HG03575 (cell line): ENCODE measurements around the gene KIAA0040.

Source experiments
- ATAC-seq: cut with Tn5 transposase; IDR thresholded peaks from one replicate; pipeline ENCODE4 v1.9.1; 2021; ENCODE audit not compliant: unreplicated experiment, insufficient number of reproducible peaks, low FRiP score; ENCODE audit errors: extremely low read depth

The KIAA0040 gene

DNA sequence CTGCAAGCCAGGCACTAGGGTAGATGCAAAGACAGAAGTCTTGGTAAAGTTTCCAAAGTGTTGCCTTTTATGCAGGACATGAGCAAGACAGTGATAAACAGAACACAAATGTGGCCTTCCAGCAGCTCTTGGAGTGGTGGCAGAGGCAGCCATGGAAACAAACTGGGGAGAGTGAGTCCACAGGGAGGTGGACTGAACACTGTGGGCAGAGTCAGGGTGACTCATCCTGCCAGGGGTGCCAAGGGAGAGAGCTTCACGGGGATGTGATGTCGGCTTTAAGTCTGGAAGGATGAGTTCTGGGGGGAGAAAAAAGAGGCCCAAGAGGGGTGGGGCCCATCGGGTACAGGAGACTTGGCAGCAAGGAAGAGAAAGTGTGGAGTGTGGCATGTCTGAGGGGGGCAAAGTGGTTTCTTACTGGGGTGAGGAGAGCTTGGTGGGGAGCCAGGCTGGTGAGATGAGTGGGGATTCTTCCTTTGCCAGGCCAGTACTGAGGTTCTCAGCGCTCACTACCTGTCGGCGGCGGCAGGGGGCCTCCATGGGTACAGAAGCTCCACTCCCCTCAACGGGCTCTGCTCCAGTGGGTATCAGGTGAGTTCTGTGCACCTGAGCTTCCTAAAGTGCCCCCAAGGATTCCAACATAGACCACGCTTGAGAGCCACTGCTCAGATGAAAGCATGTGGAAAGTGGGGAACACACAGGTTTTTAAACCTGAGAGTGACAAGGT is 41.8 kb downstream of the KIAA0040 start:
- no peak for ATAC-seq

DNA sequence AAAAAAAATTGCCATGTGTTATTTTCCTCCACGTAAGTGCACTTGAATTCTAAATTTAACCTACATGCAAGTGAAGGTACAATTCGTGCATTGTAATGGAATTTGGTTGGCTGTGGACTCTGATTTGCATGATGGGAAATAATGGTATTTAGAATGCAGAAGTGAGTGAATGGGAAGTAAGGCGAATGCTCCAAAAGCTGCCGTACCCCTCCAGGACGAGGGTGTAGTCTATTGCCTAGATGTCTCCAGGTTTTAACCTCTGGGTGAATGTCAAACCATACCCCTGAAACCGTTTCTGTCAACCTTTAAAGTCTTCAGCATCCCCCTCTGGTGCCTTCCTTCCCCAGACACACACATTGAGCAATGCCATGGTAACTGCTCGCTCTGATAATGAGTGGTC is 44.5 kb downstream of the KIAA0040 start:
- no peak for ATAC-seq

DNA sequence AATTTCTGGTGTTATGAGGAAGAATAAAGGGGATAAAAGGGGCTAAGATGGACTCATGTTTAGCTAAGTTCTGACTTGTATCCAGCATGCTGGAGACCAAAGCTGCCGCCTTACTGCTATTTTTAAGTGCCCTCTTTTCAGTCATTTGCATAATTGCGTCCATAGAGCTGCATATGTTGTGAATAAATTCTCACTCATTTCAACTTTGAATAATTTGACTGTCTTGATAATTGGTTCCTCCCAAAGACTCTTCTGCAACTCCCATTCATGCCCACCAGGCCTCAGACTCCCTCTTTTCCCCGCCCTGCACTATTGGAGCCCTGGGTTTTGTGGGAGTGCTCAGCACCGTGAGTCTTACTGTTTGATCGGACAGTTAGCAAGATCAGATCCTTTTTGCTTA is 45.0 kb downstream of the KIAA0040 start:
- ATAC-seq = no peak

DNA sequence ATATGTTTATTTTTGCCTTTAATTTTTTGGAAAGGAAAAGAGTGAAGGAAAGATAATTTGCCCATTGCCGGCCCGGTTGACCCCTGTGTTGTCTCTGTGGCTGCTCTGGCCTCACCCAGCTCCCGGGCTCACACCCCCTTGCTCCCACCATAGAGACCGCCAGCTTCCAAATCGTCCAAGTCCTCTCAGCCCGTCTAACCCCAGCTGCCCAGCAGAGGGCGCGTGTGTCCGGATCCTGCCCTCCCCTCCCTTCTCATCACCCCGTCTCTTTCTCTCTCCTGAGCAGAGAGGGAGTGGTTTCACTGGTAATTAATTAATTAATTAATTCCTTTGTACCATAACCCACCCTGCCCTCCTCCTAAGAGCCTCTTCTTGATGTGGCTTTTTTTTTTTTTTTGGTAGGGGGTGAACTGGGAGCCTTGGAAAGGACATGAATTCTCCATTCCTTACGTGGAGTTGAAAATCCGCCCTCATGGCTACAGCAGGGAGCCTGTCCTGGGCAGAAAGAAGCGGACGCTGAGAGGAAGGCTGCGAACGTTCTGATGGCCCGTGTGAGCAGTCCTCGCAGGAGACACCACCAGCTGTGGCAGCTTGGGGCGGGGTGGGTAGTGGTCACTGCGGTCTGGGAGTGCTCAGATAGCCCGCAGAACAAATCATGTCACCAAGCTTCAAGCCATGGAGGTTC is 45.9 kb downstream of the KIAA0040 start:
- ATAC-seq = no peak

DNA sequence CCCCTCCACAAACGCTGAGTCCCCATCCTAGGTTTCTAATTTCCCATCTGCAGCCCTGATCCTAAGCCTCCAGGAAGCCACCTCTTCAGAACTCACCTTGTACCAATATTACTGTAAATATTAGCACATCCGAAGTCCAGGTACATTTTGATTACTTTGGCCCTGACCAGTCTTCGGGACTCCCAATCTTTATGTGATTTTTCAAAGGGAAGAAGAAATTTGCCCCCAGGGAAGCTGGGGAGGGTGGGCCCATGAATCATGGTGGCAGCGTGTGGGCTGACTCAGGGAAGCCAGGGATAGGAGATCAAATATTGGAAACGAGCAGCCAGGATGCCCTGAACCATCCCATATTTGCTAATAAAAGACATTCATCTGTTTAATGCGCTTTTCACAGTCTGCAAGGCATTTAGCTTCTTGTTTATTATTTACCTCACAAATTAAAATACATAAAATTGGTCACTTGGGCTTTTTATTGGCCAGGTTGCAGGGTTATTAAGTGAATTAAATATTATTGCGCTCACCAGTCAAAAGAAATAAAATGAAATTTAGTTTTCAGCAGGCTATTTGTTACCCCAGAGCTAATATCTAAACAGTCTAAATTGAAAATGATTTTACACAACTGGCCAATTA is 46.6 kb downstream of the KIAA0040 start:
- no peak for ATAC-seq

DNA sequence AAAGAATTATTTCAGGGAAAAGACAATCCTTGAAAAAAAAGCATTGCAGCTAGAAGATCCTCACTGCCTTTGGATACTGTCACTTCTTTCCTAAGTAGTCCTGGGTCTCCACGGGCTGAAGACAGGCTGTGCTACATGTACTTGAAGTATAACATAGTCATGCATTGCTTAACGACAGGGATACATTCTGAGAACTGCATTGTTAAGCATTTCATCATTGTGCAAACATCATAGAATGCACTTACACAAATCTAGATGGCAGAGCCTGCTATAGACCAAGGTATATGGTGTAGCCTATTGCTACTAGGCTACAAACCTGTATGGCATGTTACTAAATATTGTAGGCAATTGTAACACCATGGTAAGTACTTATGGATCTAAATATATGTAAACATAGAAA is 54.0 kb downstream of the KIAA0040 start:
- no peak for ATAC-seq

DNA sequence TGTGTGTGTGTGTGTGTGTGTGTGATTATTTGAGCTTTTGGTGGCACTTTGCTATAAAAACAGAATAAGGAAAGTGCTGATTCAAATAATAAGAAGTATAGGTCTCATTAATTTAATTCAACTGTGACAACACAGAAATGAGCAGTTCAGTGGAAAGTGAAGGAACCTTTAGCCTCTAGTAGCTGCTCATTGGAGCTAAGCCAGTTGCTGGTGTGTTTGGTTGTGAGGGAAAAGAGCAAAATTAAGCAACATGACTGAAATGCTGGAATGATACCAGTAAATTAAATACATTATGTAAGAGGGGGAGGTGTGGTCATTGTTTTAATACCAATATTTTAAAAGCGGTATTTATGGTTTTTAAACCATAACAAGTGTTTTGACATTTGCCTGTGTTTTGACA is 55.2 kb downstream of the KIAA0040 start:
- ATAC-seq = no peak

DNA sequence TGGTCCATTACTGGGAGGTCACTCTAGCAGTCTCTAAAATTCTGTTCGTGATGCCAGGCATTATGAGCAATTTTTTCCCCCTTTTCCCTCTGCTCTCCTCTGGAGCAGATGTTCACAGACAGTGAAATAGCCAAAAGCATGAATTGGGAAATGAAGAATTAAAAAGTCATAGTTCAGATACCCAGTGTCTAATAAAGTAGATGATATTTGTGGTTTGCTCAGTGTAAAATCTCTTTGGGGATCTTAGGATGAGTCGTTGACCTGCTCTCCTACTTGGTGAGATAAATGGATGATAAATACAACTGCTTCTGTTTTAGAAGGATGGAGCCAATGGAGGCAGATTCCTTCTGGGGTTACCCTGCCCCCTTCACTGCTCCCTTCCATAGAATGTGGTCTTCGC is 56.3 kb downstream of the KIAA0040 start:
- ATAC-seq = no peak

DNA sequence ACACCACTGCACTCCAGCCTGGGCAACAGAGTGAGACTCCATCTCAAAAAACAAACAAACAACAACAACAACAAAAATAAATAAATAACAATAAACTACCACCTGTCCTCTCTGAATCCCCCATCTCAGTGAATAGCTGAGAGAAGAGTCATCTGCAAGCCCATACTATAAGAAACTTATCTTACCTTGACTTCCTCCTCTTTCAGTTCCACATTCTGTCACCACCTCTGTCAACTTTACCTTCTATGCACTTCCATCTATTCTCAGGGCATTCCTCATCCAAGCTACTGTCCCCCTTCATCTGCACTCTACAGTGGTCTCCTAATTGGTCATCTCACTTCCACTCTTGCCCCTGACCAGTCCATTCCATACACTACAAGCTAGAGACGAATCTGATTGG is 58.1 kb downstream of the KIAA0040 start:
- no peak for ATAC-seq

DNA sequence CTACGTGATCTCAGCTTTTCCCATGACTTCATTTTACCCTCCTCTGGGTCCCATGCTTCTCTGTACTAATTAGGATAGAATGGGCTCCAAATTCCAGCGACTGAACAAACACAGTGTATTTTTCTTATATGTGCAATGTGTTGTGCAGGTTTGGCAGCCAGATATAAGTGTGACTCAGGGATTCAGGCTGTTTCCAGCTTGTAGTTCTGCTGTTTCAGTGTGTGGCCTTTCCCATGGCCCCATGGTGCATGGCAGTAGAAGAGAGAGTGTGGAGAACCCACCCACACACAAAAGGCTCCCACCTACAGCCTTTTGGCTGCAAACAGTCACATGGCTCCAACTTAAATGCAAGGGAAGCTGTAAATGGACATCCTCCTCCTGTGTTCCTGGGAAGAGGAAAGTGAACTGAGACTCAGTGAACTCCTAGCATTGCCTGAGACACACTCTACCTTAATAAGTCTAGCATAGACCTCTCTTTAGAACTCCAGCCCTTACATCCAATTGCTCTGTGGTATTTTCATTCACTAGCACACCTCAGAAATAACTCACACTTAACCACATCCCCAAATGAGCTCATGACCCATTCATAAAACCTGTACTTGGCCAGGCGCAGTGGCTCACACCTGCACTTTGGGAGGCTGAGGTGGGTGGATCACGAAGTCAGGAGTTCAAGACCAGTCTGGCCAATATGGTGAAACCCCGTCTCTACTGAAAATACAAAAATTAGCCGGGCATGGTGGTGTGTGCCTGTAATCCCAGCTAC is 58.7 kb downstream of the KIAA0040 start:
- no peak for ATAC-seq

DNA sequence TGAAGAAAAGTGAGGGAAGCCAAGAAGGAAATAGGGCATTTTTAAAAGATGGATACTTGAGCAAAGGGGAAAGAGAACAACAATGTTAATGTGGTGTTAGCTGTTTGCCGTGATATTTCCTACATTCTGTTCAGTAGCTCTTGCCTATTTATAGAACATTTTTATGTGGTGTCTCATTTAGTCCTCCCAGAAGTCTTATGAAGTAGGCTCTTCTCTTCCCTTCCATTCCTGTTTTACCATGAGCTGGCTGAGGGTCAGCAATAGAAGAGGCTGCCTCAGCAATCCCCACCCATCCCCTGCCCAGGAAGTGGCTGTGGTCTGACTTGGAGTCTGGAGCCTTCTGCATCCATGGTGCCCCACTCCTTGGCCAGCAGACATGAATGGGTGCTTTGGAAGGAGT is 60.1 kb downstream of the KIAA0040 start:
- no peak for ATAC-seq

DNA sequence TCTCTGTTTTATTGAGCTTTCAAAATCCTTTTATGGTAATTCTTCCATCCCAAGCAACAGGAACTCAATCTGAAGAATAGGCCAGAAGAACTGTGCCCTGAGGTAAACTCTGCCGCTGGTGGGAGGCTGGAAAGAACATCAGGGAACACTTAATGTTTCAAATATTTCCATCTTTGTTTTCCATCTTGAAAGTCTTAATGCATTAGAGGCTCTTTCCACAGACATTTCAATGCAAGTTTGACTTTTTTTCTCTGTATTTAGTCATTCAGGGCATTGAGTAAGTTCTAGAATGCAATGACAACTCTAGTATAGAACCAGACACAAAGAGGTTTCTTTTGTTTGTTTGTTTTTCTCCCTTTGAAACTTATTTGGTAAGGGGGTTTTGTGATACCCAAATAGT is 61.5 kb downstream of the KIAA0040 start:
- no peak for ATAC-seq

DNA sequence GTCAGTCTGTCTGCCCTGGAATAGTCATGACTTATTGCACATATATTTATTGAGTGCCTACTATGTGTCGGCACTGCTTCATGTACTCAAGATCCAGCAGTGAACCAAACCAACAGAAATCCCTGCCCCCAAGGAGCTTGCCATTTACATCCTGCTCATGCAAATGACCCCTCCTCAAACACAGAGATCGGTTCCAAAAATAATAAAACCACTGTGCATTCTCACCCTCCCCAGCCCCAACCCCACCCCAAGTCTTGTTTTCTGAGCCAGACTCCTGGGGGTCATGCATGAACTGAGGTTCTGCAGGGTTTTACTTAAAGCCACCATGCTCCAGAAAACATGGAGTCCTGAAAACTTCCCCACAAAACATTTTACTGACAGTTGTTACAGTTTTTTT is 61.9 kb downstream of the KIAA0040 start:
- ATAC-seq = no peak

DNA sequence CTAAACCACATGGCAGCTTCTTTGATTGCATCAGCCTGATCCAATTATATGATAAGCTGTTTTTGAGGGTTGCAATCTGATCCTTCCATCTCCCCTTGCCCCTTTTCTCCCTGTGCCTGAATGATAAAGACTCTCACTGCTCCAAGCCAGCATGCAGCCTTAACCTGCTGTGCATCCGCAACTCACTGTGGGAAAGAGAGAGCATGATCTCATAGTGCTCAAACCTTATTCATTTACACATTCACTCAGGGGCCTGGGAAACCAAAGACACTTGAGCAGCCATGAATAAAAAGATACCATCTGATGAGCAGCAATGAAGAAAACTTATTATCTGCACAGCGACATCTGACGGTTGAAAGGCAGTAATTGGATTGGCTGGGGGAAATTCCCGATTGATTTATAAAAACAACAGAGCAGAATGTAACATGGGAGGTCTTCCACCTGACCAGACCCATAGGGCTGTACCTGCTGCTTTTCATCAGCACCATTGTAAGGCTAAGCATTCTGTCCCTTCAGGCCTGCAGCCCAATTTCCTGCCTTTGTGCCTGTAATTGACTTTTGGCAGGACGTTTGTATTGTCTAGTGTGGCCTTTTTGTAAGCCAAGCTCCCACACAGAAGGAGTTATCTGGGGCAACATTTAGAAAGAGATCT is 62.5 kb downstream of the KIAA0040 start:
- ATAC-seq = no peak

DNA sequence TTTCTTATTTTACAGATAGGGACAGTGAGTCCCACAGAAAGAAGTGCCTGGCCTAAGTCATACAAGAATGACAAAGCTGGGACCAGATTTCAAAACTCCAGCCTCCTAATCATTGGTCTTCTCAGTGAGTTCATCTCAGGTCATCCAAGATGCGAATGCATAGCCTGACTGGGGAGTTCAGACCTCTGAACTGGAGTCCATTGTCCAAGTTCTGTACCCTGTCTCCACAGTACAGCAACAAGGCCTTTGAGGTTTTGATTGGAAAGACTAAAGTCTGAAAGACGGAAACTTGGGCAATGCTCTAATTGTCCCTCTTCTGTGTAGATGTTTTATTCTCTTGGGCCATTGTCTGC is 63.0 kb downstream of the KIAA0040 start:
- no peak for ATAC-seq

DNA sequence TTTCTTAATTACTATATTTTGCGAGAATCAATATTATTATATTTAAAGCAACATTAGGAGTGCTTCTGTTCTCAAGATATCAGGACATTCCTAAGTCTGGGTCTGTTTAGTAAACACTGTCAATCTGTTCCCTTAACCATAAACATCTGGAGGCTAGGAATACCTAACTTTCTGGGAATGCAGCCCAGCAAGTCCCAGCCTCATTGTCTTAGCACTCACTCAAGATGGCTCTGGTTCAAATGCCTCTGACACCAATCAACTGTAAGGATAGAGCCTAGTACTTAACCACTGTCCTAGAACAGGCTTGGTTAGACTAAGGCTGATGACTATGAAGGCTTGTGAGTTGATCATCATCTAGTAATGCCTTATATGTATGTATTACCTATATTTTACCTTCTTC is 63.4 kb downstream of the KIAA0040 start:
- no peak for ATAC-seq

DNA sequence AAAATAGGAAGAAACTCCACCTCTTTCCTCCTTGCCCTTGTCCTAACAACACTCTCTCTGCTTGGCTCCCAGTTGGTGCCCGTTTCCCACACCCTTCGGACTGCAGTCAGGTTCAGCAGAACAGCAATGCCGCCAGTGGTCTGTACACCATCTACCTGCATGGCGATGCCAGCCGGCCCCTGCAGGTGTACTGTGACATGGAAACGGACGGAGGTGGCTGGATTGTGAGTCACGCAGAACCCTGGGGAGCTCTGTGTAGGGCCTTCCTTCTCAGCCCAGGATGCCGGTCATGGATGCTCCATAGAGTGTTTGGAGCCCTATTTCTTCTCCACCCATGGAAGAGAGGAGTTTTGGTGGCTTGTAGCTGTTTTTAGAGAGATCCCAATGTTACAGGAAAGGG is 64.1 kb downstream of the KIAA0040 start:
- no peak for ATAC-seq

DNA sequence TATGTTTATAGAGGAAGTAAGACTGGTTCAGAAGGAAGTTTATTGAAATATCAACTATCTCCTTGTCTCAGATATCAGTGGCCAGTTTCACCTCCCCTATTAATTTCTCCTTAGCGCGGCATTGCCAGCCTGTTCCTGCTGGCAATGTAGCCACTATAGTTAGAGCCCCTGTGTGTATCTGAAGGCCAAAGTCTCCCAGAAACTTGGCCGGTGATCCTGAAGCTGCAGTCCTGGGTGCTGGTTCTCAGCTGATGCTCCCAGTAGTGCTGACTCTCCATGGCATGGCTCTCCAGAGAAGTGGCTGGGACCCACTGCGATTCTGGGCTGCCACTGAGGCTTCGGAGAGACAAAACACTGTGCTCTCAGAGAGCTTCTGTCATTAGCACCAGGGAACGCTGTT is 65.0 kb downstream of the KIAA0040 start:
- ATAC-seq = no peak

DNA sequence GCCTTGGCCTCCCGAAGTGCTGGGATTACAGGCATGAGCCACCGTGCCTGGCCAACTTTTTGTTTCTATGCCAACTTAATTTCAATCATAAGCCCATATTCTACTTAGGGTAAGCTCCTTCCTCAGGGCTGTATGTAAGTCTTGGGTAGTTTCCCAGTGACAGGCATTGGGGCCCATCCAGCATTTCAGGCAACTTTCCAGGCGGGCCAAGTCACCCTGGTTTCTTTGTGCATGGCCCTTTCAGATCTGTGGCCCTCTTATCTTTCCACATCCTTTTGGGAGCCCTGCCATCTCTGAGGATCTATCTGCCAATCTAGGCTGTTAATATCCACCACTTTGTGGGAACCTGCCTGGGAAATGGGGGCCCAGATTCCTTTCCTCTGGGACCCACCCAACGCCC is 66.2 kb downstream of the KIAA0040 start:
- ATAC-seq = no peak
